Measurements from ENCODE around the gene EDA. TPM values are rescaled to one million over a fixed set of nuclear protein-coding genes. Genes with fewer than 3 reads are reported as not detected.

EDA gene
- total and polyA plus RNA-seq, 8 donors, result 2.2 to 4.6 (median 4.1) TPM

- Histone ChIP-seq H3K27ac (no peak overlapping the region), H3K4me3 (no peak overlapping the region), H3K4me1 (no peaks in the 10 kb centered on the region), H3K9me3 (no peaks in the 10 kb centered on the region), H3K27me3 (no peaks in the 10 kb centered on the region), H3K36me3 (no peaks in the 10 kb centered on the region)
- ATAC-seq (no peak), DNase-seq (no peak)
- TF ChIP-seq, protein P1, sequence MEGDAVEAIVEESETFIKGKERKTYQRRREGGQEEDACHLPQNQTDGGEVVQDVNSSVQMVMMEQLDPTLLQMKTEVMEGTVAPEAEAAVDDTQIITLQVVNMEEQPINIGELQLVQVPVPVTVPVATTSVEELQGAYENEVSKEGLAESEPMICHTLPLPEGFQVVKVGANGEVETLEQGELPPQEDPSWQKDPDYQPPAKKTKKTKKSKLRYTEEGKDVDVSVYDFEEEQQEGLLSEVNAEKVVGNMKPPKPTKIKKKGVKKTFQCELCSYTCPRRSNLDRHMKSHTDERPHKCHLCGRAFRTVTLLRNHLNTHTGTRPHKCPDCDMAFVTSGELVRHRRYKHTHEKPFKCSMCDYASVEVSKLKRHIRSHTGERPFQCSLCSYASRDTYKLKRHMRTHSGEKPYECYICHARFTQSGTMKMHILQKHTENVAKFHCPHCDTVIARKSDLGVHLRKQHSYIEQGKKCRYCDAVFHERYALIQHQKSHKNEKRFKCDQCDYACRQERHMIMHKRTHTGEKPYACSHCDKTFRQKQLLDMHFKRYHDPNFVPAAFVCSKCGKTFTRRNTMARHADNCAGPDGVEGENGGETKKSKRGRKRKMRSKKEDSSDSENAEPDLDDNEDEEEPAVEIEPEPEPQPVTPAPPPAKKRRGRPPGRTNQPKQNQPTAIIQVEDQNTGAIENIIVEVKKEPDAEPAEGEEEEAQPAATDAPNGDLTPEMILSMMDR (IDR thresholded peaks at IDR 0.05), result no peak
- intact Hi-C loops (cut with DNase I), result no loop called here
Observed at GRCh38 chrX:69987691-69988090, 371.8 kb downstream of the EDA start.

GRCh38 chrX:69988955-69989394, 373.1 kb downstream of the EDA start:
- no peaks in the 10 kb centered on the region for H3K9me3 ChIP-seq
- no peak overlapping the region for H3K27ac ChIP-seq
- no peaks in the 10 kb centered on the region for H3K4me1 ChIP-seq
- ATAC-seq, result no peak
- H3K4me3 ChIP-seq, result no peak overlapping the region
- no peaks in the 10 kb centered on the region for H3K36me3 ChIP-seq
- intact Hi-C loops (cut with DNase I), result no loop called here
- DNase-seq, result no peak
- TF ChIP-seq, protein P1 (IDR thresholded peaks at IDR 0.05), result no peak
- no peaks in the 10 kb centered on the region for H3K27me3 ChIP-seq

- Histone ChIP-seq H3K4me1 (no peaks in the 10 kb centered on the region), H3K9me3 (no peaks in the 10 kb centered on the region), H3K27me3 (no peaks in the 10 kb centered on the region), H3K27ac (no peak overlapping the region), H3K36me3 (no peaks in the 10 kb centered on the region), H3K4me3 (no peak overlapping the region)
- TF ChIP-seq, protein P1 (IDR thresholded peaks at IDR 0.05), result no peak
- no peak for DNase-seq
- ATAC-seq, result no peak
- intact Hi-C loops (cut with DNase I), result no loop called here
Observed at GRCh38 chrX:69991685-69992084, 375.8 kb downstream of the EDA start.

GRCh38 chrX:69993494-69993893, 377.6 kb downstream of the EDA start:
- intact Hi-C loops (cut with DNase I), result no loop called here
- ATAC-seq, result no peak
- no peaks in the 10 kb centered on the region for H3K9me3 ChIP-seq
- H3K4me1 ChIP-seq, result no peaks in the 10 kb centered on the region
- no peak for DNase-seq
- TF ChIP-seq, protein P1 (IDR thresholded peaks at IDR 0.05), result no peak
- no peak overlapping the region for H3K4me3 ChIP-seq
- H3K36me3 ChIP-seq, result no peaks in the 10 kb centered on the region
- H3K27ac ChIP-seq, result no peak overlapping the region
- H3K27me3 ChIP-seq, result no peaks in the 10 kb centered on the region

DNA sequence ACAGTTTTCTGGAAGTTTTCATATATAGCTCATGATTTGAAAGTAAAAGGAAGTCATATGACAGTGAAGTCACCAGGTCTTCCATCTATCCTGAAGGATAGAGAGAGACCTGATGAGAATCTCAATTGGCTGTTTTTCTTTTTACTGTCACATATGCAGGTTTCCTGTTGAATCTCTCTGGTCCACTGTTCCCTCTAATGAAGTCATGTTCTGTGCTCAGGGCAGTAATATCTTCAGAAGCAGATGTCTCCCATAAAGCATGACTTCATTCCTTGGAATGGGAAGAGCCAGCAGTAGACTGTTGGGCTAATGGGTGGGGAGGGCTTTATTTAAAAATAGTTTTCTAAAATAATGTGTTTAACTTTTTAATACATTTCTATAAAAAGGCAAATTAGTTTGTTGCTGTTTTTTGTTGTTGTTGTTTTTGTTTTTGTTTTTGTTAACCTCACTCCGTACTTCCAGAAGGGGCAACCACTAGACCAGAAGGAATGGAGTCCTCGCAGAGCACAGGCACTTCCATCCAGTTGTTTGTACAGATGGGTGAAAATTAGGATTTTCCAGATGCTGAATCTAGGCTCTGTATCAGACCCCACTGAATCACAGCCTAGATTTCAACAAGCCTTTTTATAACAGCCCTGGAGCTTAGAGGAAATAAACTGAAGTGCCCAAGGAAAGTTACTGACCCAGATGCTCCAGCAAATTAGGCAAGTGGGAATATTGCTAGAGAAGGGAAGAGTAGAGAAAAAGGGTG, 379.6 kb downstream of the EDA start:
- H3K27me3 ChIP-seq, result no peaks in the 10 kb centered on the region
- no peaks in the 10 kb centered on the region for H3K36me3 ChIP-seq
- H3K4me1 ChIP-seq, result no peaks in the 10 kb centered on the region
- no peaks in the 10 kb centered on the region for H3K9me3 ChIP-seq
- TF ChIP-seq, protein P1 (IDR thresholded peaks at IDR 0.05), result no peak
- intact Hi-C loops (cut with DNase I), result no loop called here
- H3K4me3 ChIP-seq, result no peak overlapping the region
- DNase-seq (no peak), ATAC-seq (no peak)
- no peak overlapping the region for H3K27ac ChIP-seq
